ENCODE results near the gene PI4K2B. TPM values are rescaled to one million over a fixed set of nuclear protein-coding genes. Genes with fewer than 3 reads are reported as not detected.

Gene PI4K2B
- polyA plus RNA-seq, 1 experiment = 11.8 TPM

DNA sequence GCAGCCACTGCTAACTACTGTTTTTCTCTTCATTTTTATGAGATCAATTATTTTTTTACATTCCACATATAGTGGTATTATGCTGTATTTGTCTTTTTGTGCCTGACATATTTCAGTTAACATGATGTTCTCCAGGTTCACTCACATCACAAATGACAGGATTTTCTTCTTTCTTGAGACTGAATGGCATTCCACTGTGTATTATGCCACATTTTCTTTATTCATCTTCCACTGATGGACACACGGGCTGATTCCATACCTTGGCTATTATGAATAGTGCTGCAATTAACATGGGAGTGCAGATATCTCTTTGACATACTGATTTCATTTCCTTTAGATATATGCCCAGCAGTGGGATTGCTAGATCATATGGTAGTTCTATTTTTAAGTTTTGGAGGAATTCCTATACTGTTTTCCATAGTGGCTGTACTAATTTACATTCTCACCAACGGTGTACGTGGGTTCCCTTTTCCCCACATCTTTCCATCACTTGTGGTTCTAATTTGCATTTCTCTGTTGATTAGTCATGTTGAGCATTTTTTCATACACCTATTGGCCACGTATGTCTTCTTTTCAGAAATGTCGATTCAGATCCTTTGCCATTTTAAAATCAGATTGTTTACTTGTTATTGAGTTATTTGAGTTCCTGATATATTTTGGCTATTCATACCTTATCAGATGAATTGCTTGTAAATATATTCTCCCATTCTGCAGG lies 63.9 kb downstream of the PI4K2B start:
- Histone ChIP-seq H3K27ac (ENCODE audit: low read depth, low read length) (no peak overlapping the region), H3K4me3 (ENCODE audit: low read depth, low read length) (no peak overlapping the region), H3K9me3 (ENCODE audit: control insufficient read depth, insufficient read depth, low read length) (no peaks in the 10 kb centered on the region), H3K27me3 (ENCODE audit: control insufficient read depth, insufficient read depth, low read length) (peaks cover 18% of the 10 kb centered on the region)
- CTCF ChIA-PET = interaction anchor here (2.6 to 7.8 kb wide), 2 partner anchors 15 kb away, joined by 30 to 55 read pairs; partner anchors contain the start of gene ZCCHC4
- POLR2A ChIA-PET = no interaction called here
- DNase-seq (ENCODE audit: low read depth, low spot score) = no peak
- no peak for TF ChIP-seq CTCF (IDR thresholded peaks at IDR 0.05; ENCODE audit: low read depth, low read length)

DNA sequence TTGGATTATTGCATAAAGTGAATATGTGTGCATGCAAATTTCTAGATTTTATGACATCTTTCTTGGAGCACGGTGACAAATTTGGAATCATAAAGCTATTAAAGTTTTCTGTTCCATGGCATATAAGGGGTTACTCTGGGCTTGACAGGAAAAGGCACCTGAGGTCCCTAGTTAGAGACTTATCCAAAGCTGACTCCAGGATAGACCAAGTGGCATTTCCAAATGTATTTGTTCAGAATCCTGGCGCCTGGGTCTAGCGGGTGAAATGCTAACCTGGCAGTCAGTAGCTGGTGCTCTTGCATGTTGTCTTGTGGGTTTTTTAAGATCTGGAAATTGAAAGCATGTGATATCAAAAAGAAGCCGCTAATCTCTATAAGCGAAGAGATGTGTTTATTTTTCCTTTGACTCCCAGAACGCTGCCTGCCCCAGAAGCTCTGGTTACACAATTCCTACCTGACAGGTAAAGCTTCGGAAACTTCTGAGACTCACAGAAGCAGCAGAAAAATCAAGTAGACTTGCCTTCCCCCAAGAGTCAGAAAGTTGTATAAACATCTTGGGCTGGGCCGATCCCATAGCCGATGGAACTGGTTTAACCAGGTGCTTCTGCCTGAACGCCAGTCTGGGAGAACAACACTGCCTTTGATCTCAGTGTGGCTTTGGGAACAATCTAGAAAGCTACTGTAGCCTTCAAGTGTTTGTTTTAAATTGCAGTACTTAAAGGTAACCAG lies 65.8 kb downstream of the PI4K2B start:
- H3K4me3 ChIP-seq (ENCODE audit: low read depth, low read length) = no peak overlapping the region
- no peak overlapping the region for H3K27ac ChIP-seq (ENCODE audit: low read depth, low read length)
- peaks cover 18% of the 10 kb centered on the region for H3K27me3 ChIP-seq (ENCODE audit: control insufficient read depth, insufficient read depth, low read length)
- CTCF ChIA-PET = interaction anchor here (0.6 to 2.6 kb wide), 3 partner anchors 13 to 155 kb away, joined by 3 to 30 read pairs (median 3); partner anchors contain the start of gene ZCCHC4
- POLR2A ChIA-PET = no interaction called here
- H3K9me3 ChIP-seq (ENCODE audit: control insufficient read depth, insufficient read depth, low read length) = no peaks in the 10 kb centered on the region
- TF ChIP-seq CTCF (IDR thresholded peaks at IDR 0.05; ENCODE audit: low read depth, low read length) = no peak
- no peak for DNase-seq (ENCODE audit: low read depth, low spot score)

DNA sequence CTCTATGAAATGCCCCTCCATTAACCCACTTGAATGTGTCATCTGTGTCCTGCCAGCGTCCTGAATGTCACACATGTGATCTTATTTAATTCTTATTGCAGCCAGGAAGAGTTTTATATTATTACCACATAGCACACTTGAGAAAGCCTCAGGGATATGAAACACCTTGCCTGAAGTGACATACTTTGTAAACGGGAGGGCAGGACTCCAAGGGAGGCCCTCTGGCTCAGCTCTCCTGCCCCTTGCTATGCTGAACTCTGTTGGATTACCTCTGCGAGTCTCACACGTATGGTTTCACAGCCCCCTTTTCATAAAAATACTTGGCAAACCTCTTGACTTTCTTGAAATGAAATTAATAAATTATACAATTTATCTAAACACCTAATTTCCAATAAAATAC lies 67.6 kb downstream of the PI4K2B start:
- ChIA-PET CTCF (interaction anchor here (4.3 kb wide), 1 partner anchor 11 kb away, joined by 45 read pairs; the partner anchor contains the start of gene ZCCHC4), POLR2A (no interaction called here)
- Histone ChIP-seq H3K9me3 (ENCODE audit: control insufficient read depth, insufficient read depth, low read length) (no peaks in the 10 kb centered on the region), H3K27ac (ENCODE audit: low read depth, low read length) (no peak overlapping the region), H3K4me3 (ENCODE audit: low read depth, low read length) (no peak overlapping the region), H3K27me3 (ENCODE audit: control insufficient read depth, insufficient read depth, low read length) (peaks cover 18% of the 10 kb centered on the region)
- no peak for TF ChIP-seq CTCF (IDR thresholded peaks at IDR 0.05; ENCODE audit: low read depth, low read length)
- DNase-seq (ENCODE audit: low read depth, low spot score) = no peak

GRCh38 chr4:25302626-25303025 lies 68.8 kb downstream of the PI4K2B start:
- Histone ChIP-seq H3K27ac (ENCODE audit: low read depth, low read length) (no peak overlapping the region), H3K9me3 (ENCODE audit: control insufficient read depth, insufficient read depth, low read length) (no peaks in the 10 kb centered on the region), H3K27me3 (ENCODE audit: control insufficient read depth, insufficient read depth, low read length) (peaks cover 16% of the 10 kb centered on the region), H3K4me3 (ENCODE audit: low read depth, low read length) (no peak overlapping the region)
- no peak for DNase-seq (ENCODE audit: low read depth, low spot score)
- no peak for TF ChIP-seq CTCF (IDR thresholded peaks at IDR 0.05; ENCODE audit: low read depth, low read length)
- ChIA-PET CTCF (interaction anchor here (1.5 to 4.3 kb wide), 2 partner anchors 10 to 64 kb away, joined by 4 to 45 read pairs; partner anchors contain the start of gene ZCCHC4), POLR2A (no interaction called here)

GRCh38 chr4:25303578-25303977 lies 69.7 kb downstream of the PI4K2B start:
- no peak for DNase-seq (ENCODE audit: low read depth, low spot score)
- TF ChIP-seq CTCF (IDR thresholded peaks at IDR 0.05; ENCODE audit: low read depth, low read length) = no peak
- ChIA-PET POLR2A (no interaction called here), CTCF (interaction anchor here (1.5 to 4.3 kb wide), 2 partner anchors 9 to 63 kb away, joined by 4 to 45 read pairs; partner anchors contain the start of gene ZCCHC4)
- H3K27me3 ChIP-seq (ENCODE audit: control insufficient read depth, insufficient read depth, low read length) = peaks cover 13% of the 10 kb centered on the region
- H3K27ac ChIP-seq (ENCODE audit: low read depth, low read length) = no peak overlapping the region
- H3K9me3 ChIP-seq (ENCODE audit: control insufficient read depth, insufficient read depth, low read length) = no peaks in the 10 kb centered on the region
- no peak overlapping the region for H3K4me3 ChIP-seq (ENCODE audit: low read depth, low read length)
